Natural killer cell (primary cell): ENCODE data around the gene GATA6. TPM values are rescaled to one million over a fixed set of nuclear protein-coding genes. Genes with fewer than 3 reads are reported as not detected.

ENCODE experiments used
- ATAC-seq, 3 donors: fragments of 150-1000 bp in 2 of 3; fragments of 200-7000 bp in 1 of 3; cut with Tn5 transposase; 1 replicate in 1 of 3; 2 replicates in 2 of 3; pipeline ENCODE4 v1.10.0; 2021; ENCODE audit warnings: mild to moderate bottlenecking in 2 of 3, moderate library complexity in 2 of 3
- DNase-seq, 2 donors: peaks; one replicate each; pipeline versions ENCODE4 v3.0.0 to v3.0.0-alpha.2; 2013 to 2021; ENCODE audit warnings: mixed read lengths in 1 of 2
- H3K27ac ChIP-seq: one replicate; pipeline ENCODE4 v1.5.1; 2013; ENCODE audit warnings: mild to moderate bottlenecking, low read length
- H3K27me3 ChIP-seq: one replicate; pipeline ENCODE4 v1.6.1; 2013; ENCODE audit warnings: low read length; ENCODE audit not compliant: control insufficient read depth, insufficient read depth
- H3K36me3 ChIP-seq: one replicate; pipeline ENCODE4 v1.6.1; 2013; ENCODE audit warnings: low read length; ENCODE audit not compliant: control insufficient read depth, insufficient read depth
- H3K4me1 ChIP-seq: one replicate; pipeline ENCODE4 v1.6.1; 2013; ENCODE audit warnings: low read length; ENCODE audit not compliant: control insufficient read depth, insufficient read depth
- H3K4me3 ChIP-seq: one replicate; pipeline ENCODE4 v1.5.1; 2013; ENCODE audit warnings: low read length
- H3K9me3 ChIP-seq: one replicate; pipeline ENCODE4 v1.6.1; 2013; ENCODE audit warnings: low read length; ENCODE audit not compliant: control insufficient read depth, insufficient read depth
- H3K27ac Mint-ChIP-seq, 2 donors: one replicate each; pipeline ENCODE4 v1.8.0; 2022; ENCODE audit warnings: mild to moderate bottlenecking in 2 of 2, mixed read lengths in 2 of 2, moderate library complexity in 1 of 2
- H3K27me3 Mint-ChIP-seq, 2 donors: one replicate each; pipeline ENCODE4 v1.8.0; 2022; ENCODE audit warnings: low read depth in 2 of 2, mixed read lengths in 2 of 2
- H3K36me3 Mint-ChIP-seq: one replicate; pipeline ENCODE4 v1.8.0; 2022; ENCODE audit warnings: mixed read lengths
- H3K4me1 Mint-ChIP-seq, 2 donors: one replicate each; pipeline ENCODE4 v1.8.0; 2022; ENCODE audit warnings: mixed read lengths in 2 of 2
- H3K4me3 Mint-ChIP-seq: one replicate; pipeline ENCODE4 v1.8.0; 2022; ENCODE audit warnings: mild to moderate bottlenecking, moderate library complexity, mixed read lengths
- H3K9me3 Mint-ChIP-seq, 2 donors: one replicate each; pipeline ENCODE4 v1.8.0; 2022; ENCODE audit warnings: mixed read lengths in 2 of 2
- CTCF ChIP-seq: fragments of 200-600 bp; IDR thresholded peaks from one replicate; pipeline ENCODE4 v1.8.0; 2022; ENCODE audit warnings: antibody characterized with exemption
- WGBS: methylation state at CpG from one replicate; pipeline ENCODE4 v1.1.7; 2013; ENCODE audit warnings: missing lambda C conversion rate; ENCODE audit not compliant: insufficient coverage; 5-methylcytosine and 5-hydroxymethylcytosine counted together
- intact Hi-C: fragments of 100-400 bp; cut with micrococcal nuclease; formaldehyde crosslinking; loops from one replicate; pipeline ENCODE4 v1.14.2; 2022
- total RNA-seq, 4 donors: library from RNA; stranded (reverse); fragments of 120-200 nt in 1 of 4; gene quantifications; one replicate each; pipeline versions ENCODE4 v1.2.3 to v1.2.4, GENCODE V29; 2013 to 2022

GATA6 gene
- total RNA-seq, 3 donors from 2014 or later (not counting 1 experiment from before 2014, with no cell fraction given) = 0.54 to 1.1 (median 1.0) TPM

- Histone ChIP-seq H3K9me3 (peaks cover 3% of the 10 kb centered on the region), H3K4me1 (peaks cover 40% of the 10 kb centered on the region), H3K27me3 (peaks cover 58% of the 10 kb centered on the region), H3K4me3 (no peak overlapping the region), H3K27ac (no peak overlapping the region), H3K36me3 (no peaks in the 10 kb centered on the region)
- ATAC-seq (no peak), DNase-seq (no peak)
- no peaks in the 10 kb centered on the region for H3K36me3 Mint-ChIP-seq
- TF ChIP-seq CTCF = no peak
- H3K9me3 Mint-ChIP-seq = no peaks in the 10 kb centered on the region
- intact Hi-C loops = loop anchor here (10.0 kb wide), 2 partner anchors 100 to 180 kb away; no protein-coding TSS in a partner anchor
- 39% methylated on average over 11 of the region's 16 CpGs for WGBS
- H3K4me3 Mint-ChIP-seq = no peak overlapping the region
- no peak overlapping the region for H3K27ac Mint-ChIP-seq
- H3K4me1 Mint-ChIP-seq = peaks cover 7 to 30% of the 10 kb centered on the region in 2 donors
- H3K27me3 Mint-ChIP-seq = peaks cover 62 to 68% of the 10 kb centered on the region in 2 donors
Observed at GRCh38 chr18:22164337-22165048, 4.9 kb upstream of the GATA6 start.

- Histone ChIP-seq H3K36me3 (no peaks in the 10 kb centered on the region), H3K9me3 (peaks cover 3% of the 10 kb centered on the region), H3K4me1 (peaks cover 46% of the 10 kb centered on the region), H3K4me3 (no peak overlapping the region), H3K27me3 (peaks cover 64% of the 10 kb centered on the region), H3K27ac (no peak overlapping the region)
- ATAC-seq = no peak
- TF ChIP-seq CTCF = no peak
- peak overlapping the region in 1 of 2 donors; percentile 58 for H3K27ac Mint-ChIP-seq
- peaks cover 67 to 74% of the 10 kb centered on the region in 2 donors for H3K27me3 Mint-ChIP-seq
- intact Hi-C loops = loop anchor here (10.0 kb wide), 2 partner anchors 100 to 180 kb away; no protein-coding TSS in a partner anchor
- 6% methylated on average over 50 of the region's 50 CpGs for WGBS
- no peaks in the 10 kb centered on the region for H3K9me3 Mint-ChIP-seq
- DNase-seq = no peak
- peak overlapping the region; percentile 72 for H3K4me3 Mint-ChIP-seq
- H3K36me3 Mint-ChIP-seq = no peaks in the 10 kb centered on the region
- peaks cover 14 to 37% of the 10 kb centered on the region in 2 donors for H3K4me1 Mint-ChIP-seq
Observed at GRCh38 chr18:22165049-22165602, 4.3 kb upstream of the GATA6 start.

- Mint-ChIP-seq H3K4me3 (peak overlapping the region; percentile 37), H3K27ac (peak overlapping the region; percentile 52 to 58), H3K9me3 (no peaks in the 10 kb centered on the region), H3K27me3 (peaks cover 70 to 77% of the 10 kb centered on the region in 2 donors), H3K4me1 (peaks cover 19 to 42% of the 10 kb centered on the region in 2 donors), H3K36me3 (no peaks in the 10 kb centered on the region)
- Histone ChIP-seq H3K36me3 (no peaks in the 10 kb centered on the region), H3K4me3 (no peak overlapping the region), H3K9me3 (peaks cover 3% of the 10 kb centered on the region), H3K27me3 (peaks cover 67% of the 10 kb centered on the region), H3K4me1 (peaks cover 50% of the 10 kb centered on the region), H3K27ac (no peak overlapping the region)
- ATAC-seq = no peak
- no peak for TF ChIP-seq CTCF
- 8% methylated on average over 57 of the region's 57 CpGs for WGBS
- no peak for DNase-seq
- intact Hi-C loops = loop anchor here (10.0 kb wide), 2 partner anchors 99 to 179 kb away; no protein-coding TSS in a partner anchor
Observed at GRCh38 chr18:22165603-22166068, 3.8 kb upstream of the GATA6 start.
